OCI-LY1 (cell line): ENCODE results near the gene RDH13.

ENCODE experiments used
- EZH2 ChIP-seq: fragments of 200-600 bp; sonication (generic), shearing (Covaris generic); IDR thresholded peaks from 2 replicates; pipeline ENCODE4 v1.8.0; 2017; ENCODE audit warnings: borderline replicate concordance, mixed run types, mild to moderate bottlenecking, antibody characterized with exemption, low read length, moderate library complexity, mixed read lengths
- TF ChIP-seq, protein P1 (sequence below): fragments of 200-600 bp; sonication (generic), shearing (Covaris generic); IDR thresholded peaks from 2 replicates; pipeline ENCODE4 v1.5.1; 2017; ENCODE audit warnings: mild to moderate bottlenecking, antibody characterized with exemption, low read length, moderate library complexity, mixed read lengths

DNA sequence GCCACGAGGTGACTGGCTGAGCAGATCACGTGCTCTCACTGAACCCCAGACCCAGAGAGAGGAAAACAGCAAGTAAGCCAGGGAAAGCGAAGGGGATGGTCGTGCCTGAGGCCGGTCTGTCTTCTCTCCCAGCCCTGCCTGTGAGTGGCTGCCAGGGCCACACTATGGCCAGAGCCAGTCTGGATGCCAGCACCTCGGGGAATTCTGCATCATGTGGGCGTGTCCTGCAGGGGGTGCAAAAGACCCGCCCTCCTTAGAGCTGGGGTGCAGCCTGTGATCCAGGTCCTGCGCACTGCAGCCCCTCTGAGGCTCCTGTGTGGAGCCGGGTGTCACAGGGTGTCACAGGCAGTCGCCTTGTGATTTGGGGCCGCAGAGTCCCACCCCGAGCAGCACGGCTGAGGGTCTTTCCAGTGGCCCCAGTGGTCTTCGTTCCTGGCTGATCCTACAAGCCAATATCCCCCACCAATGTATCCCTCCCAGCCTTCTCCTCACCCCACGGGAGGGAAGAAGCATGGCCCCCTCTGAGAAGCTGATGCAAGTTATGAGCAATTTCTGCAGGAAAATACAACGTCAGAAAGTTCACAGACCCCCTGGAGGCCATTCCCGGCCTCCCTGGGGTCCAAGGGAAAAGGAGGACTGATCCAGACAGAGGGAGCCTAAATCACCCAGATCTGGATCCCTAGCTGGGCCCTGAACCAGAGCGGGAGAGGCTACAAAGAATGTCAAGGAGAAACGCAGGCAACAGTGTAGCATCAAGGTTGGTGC is 46.8 kb upstream of the RDH13 start:
- TF ChIP-seq, protein P1, sequence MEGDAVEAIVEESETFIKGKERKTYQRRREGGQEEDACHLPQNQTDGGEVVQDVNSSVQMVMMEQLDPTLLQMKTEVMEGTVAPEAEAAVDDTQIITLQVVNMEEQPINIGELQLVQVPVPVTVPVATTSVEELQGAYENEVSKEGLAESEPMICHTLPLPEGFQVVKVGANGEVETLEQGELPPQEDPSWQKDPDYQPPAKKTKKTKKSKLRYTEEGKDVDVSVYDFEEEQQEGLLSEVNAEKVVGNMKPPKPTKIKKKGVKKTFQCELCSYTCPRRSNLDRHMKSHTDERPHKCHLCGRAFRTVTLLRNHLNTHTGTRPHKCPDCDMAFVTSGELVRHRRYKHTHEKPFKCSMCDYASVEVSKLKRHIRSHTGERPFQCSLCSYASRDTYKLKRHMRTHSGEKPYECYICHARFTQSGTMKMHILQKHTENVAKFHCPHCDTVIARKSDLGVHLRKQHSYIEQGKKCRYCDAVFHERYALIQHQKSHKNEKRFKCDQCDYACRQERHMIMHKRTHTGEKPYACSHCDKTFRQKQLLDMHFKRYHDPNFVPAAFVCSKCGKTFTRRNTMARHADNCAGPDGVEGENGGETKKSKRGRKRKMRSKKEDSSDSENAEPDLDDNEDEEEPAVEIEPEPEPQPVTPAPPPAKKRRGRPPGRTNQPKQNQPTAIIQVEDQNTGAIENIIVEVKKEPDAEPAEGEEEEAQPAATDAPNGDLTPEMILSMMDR: no peak
- no peak for TF ChIP-seq EZH2
